ENCODE data around the gene RNF17. TPM values are rescaled to one million over a fixed set of nuclear protein-coding genes. Genes with fewer than 3 reads are reported as not detected.
A peak's percentile ranks its signal among the peaks of the same experiment; 100 is the strongest.

RNF17 gene
- total and polyA plus RNA-seq, 10 of the 15 experiments (the other 5 are each of a cell fraction or from before 2014, with no cell fraction given), result not detected

DNA sequence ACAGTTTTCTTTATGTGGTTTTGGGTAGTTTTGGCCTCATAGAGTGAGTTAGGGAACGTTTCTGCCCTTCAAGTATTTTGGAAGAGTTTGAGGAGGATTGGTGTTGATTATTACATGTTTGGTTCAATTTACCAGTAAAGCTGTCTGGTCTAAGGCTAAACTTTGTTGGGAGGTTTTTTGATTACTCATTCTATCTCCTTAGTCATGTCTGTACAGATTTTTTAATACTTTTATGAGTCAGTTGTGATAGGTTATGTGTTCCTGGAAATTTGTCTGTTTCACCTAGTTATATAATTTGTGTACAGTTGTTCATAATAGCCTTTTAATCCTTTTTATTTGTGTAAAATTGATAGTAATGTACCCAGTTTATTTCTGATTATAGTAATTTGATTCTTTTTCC is 20.4 kb downstream of the RNF17 start:
- TF ChIP-seq HDGF (IDR thresholded peaks at IDR 0.05), result no peak
- TF ChIP-seq MTA2 (IDR thresholded peaks at IDR 0.05; ENCODE audit: low read depth), result no peak
- peak; percentile 10; the same call in 1 of the 2 replicates for TF ChIP-seq JUNB (IDR thresholded peaks at IDR 0.05)
- no peak for TF ChIP-seq RCOR1 (conservative IDR thresholded peaks at IDR 0.05; ENCODE audit: low read depth, low read length)
- no peak for TF ChIP-seq NR2C1 (IDR thresholded peaks at IDR 0.05)
- intact Hi-C loops (cut with micrococcal nuclease; ENCODE audit: unreplicated experiment) (no loop called here), in situ Hi-C loops (cut with MboI) (no loop called here)
- DNase-seq (ENCODE audit: low read depth, low spot score), result no peak
- Histone ChIP-seq H3K4me3 (no peak overlapping the region), H3K9ac (ENCODE audit: control insufficient read depth, insufficient read depth, low read length) (no peak overlapping the region), H3K9me3 (replicated peaks; ENCODE audit: control insufficient read depth, insufficient read depth, low read length) (no peaks in the 10 kb centered on the region), H3K36me3 (ENCODE audit: control insufficient read depth in 2 of 2, insufficient read depth in 2 of 2, low read length in 1 of 2) (no peaks in the 10 kb centered on the region), H3K4me2 (ENCODE audit: control insufficient read depth, insufficient read depth) (no peak overlapping the region), H3K27me3 (replicated peaks in 1 of 2; ENCODE audit: control insufficient read depth in 2 of 2, insufficient read depth in 2 of 2, low read length in 1 of 2) (no peaks in the 10 kb centered on the region), H3K4me1 (ENCODE audit: control insufficient read depth, insufficient read depth, low read length) (no peaks in the 10 kb centered on the region), H4K20me1 (ENCODE audit: control insufficient read depth, insufficient read depth) (no peaks in the 10 kb centered on the region), H3K27ac (ENCODE audit: control insufficient read depth, insufficient read depth) (no peak overlapping the region), H2AFZ (ENCODE audit: control insufficient read depth, low read depth, low read length) (no peak overlapping the region), H3K79me2 (ENCODE audit: control insufficient read depth, insufficient read depth, low read length) (no peaks in the 10 kb centered on the region)
- ChIA-PET RAD21 (ENCODE audit: unreplicated experiment) (no interaction called here), POLR2A (no interaction called here), SMC1A (ENCODE audit: uncharacterized antibody, unreplicated experiment) (no interaction called here), CTCF (interaction anchor here (1.3 kb wide), 1 partner anchor 91 kb away, joined by 3 read pairs; no protein-coding TSS in a partner anchor)
- no peak for FAIRE-seq
- no peak for ATAC-seq
- WGBS (ENCODE audit: insufficient coverage, insufficient replicate concordance, low lambda C conversion rate, missing lambda C conversion rate), result 0% methylated on average over 1 of the region's 1 CpG
- no TSS peak for BruUV-seq (replicated peaks)

DNA sequence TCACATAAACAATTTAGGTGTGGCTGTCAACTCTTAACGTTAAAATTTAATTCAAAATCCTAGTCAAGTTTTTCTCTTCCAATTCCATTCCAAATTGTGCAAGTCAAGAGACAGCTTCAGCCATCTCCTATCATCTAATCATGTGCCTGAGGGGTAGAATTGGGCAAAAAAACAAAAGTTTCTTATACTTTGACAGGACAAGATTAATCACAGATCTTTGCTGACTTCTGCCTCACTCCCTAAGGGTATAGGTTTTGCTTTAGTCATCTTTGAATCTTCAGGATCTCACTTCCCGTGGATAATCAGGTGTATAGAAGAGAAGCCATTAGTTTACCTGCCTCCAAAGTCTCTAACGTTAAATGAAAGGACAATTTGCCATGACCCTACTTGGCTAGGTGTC is 24.6 kb downstream of the RNF17 start:
- intact Hi-C loops (cut with micrococcal nuclease; ENCODE audit: unreplicated experiment), result no loop called here
- POLR2A ChIA-PET, result no interaction called here
- Histone ChIP-seq H3K9me3 (replicated peaks; ENCODE audit: control insufficient read depth, insufficient read depth, low read length) (no peaks in the 10 kb centered on the region), H3K27ac (ENCODE audit: control insufficient read depth, insufficient read depth) (no peak overlapping the region), H4K20me1 (ENCODE audit: control insufficient read depth, insufficient read depth) (no peaks in the 10 kb centered on the region), H2AFZ (ENCODE audit: control insufficient read depth, low read depth, low read length) (no peak overlapping the region), H3K36me3 (ENCODE audit: control insufficient read depth in 2 of 2, insufficient read depth in 2 of 2, low read length in 1 of 2) (no peaks in the 10 kb centered on the region), H3K4me2 (ENCODE audit: control insufficient read depth, insufficient read depth) (no peak overlapping the region), H3K79me2 (ENCODE audit: control insufficient read depth, insufficient read depth, low read length) (no peaks in the 10 kb centered on the region), H3K27me3 (replicated peaks in 1 of 2; ENCODE audit: control insufficient read depth in 2 of 2, insufficient read depth in 2 of 2, low read length in 1 of 2) (0 out of 4 replicates have a peak, but pooled peaks cover 0 to 2% of the 10 kb centered on the region in 2 experiments), H3K4me1 (ENCODE audit: control insufficient read depth, insufficient read depth, low read length) (no peaks in the 10 kb centered on the region), H3K4me3 (no peak overlapping the region), H3K9ac (ENCODE audit: control insufficient read depth, insufficient read depth, low read length) (no peak overlapping the region)
- SMC1A ChIA-PET (ENCODE audit: uncharacterized antibody, unreplicated experiment), result no interaction called here
- BruUV-seq (replicated peaks), result no TSS peak
- WGBS (ENCODE audit: insufficient coverage, insufficient replicate concordance, low lambda C conversion rate, missing lambda C conversion rate), result 29% methylated on average over 3 of the region's 3 CpGs
- no peak for FAIRE-seq
- DNase-seq (ENCODE audit: low read depth, low spot score), result no peak
- no peak for ATAC-seq
- TF ChIP-seq, protein P1, sequence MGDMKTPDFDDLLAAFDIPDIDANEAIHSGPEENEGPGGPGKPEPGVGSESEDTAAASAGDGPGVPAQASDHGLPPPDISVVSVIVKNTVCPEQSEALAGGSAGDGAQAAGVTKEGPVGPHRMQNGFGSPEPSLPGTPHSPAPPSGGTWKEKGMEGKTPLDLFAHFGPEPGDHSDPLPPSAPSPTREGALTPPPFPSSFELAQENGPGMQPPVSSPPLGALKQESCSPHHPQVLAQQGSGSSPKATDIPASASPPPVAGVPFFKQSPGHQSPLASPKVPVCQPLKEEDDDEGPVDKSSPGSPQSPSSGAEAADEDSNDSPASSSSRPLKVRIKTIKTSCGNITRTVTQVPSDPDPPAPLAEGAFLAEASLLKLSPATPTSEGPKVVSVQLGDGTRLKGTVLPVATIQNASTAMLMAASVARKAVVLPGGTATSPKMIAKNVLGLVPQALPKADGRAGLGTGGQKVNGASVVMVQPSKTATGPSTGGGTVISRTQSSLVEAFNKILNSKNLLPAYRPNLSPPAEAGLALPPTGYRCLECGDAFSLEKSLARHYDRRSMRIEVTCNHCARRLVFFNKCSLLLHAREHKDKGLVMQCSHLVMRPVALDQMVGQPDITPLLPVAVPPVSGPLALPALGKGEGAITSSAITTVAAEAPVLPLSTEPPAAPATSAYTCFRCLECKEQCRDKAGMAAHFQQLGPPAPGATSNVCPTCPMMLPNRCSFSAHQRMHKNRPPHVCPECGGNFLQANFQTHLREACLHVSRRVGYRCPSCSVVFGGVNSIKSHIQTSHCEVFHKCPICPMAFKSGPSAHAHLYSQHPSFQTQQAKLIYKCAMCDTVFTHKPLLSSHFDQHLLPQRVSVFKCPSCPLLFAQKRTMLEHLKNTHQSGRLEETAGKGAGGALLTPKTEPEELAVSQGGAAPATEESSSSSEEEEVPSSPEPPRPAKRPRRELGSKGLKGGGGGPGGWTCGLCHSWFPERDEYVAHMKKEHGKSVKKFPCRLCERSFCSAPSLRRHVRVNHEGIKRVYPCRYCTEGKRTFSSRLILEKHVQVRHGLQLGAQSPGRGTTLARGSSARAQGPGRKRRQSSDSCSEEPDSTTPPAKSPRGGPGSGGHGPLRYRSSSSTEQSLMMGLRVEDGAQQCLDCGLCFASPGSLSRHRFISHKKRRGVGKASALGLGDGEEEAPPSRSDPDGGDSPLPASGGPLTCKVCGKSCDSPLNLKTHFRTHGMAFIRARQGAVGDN (IDR thresholded peaks at IDR 0.05), result no peak
- TF ChIP-seq, protein P2, sequence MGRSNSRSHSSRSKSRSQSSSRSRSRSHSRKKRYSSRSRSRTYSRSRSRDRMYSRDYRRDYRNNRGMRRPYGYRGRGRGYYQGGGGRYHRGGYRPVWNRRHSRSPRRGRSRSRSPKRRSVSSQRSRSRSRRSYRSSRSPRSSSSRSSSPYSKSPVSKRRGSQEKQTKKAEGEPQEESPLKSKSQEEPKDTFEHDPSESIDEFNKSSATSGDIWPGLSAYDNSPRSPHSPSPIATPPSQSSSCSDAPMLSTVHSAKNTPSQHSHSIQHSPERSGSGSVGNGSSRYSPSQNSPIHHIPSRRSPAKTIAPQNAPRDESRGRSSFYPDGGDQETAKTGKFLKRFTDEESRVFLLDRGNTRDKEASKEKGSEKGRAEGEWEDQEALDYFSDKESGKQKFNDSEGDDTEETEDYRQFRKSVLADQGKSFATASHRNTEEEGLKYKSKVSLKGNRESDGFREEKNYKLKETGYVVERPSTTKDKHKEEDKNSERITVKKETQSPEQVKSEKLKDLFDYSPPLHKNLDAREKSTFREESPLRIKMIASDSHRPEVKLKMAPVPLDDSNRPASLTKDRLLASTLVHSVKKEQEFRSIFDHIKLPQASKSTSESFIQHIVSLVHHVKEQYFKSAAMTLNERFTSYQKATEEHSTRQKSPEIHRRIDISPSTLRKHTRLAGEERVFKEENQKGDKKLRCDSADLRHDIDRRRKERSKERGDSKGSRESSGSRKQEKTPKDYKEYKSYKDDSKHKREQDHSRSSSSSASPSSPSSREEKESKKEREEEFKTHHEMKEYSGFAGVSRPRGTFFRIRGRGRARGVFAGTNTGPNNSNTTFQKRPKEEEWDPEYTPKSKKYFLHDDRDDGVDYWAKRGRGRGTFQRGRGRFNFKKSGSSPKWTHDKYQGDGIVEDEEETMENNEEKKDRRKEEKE (IDR thresholded peaks at IDR 0.05), result no peak
- no peak for TF ChIP-seq SREBF2 (IDR thresholded peaks at IDR 0.05; ENCODE audit: low read length)
- in situ Hi-C loops (cut with MboI), result no loop called here
- RAD21 ChIA-PET (ENCODE audit: unreplicated experiment), result no interaction called here
- CTCF ChIA-PET, result no interaction called here

Data from GM12878 (cell line).